Fibroblast of mammary gland (primary cell): ENCODE measurements around the gene FRMPD3.

Experiments used
- DNase-seq: peaks from one replicate; pipeline ENCODE4 v3.0.0-alpha.2; 2010; ENCODE audit warnings: low read depth
- H3K4me3 ChIP-seq: 2 replicates; pipeline ENCODE4 v1.5.1; 2011; ENCODE audit warnings: low read depth, mild to moderate bottlenecking, low read length, moderate library complexity; ENCODE audit not compliant: control insufficient read depth
- TF ChIP-seq, protein P1 (sequence below): conservative IDR thresholded peaks from 2 replicates; pipeline ENCODE4 v1.5.1; 2011; ENCODE audit warnings: low read depth, low read length, inconsistent platforms; ENCODE audit not compliant: control insufficient read depth, insufficient read depth

Gene FRMPD3

DNA sequence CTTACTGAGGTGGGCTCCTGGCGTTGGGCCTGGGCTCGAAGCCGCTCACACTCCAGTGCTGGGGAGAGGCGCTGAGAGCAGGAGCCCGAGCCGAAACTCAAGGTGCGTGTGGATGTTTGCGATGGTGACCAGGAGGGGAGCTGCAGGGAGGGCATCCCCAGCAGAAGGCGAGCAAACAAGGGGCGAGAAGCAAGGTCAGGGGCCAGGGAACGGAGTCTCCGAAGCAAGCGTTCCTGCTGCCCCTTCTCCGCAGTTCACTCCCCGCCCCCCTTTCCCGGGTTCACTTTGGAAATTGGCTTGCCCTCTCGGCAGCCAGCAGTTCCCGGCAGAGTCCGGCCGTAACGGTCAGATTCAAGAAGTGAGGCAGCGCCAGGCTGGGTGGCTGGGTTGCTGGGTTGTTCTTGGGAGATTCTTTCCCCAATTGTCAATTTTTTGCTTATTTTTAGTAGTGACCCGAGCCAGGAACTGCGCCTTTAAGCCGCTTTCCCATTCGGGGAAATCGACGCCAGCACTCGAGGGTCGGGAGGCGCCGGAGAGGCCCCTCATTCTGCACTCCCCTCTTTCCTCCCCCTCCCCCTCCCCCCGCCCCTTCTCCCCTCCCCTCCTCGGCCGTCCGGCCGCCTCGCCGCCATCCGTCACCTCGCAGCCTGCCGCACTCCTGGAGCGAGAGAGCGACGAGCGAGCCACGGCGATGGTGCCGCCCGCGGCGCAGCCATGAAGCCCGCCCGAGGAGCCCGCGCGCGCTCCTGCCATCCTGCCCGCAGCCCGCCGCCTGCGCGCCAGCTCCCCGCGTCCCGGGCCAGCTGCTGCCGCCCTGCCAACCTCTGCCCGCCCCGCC is at the start of gene FRMPD3:
FRMPD3 (plus strand) TSS at position 655 of the 838 bp plus-strand sequence. CDS start 76,937 bp downstream, outside the sequence.
- DNase-seq, result no peak
- H3K4me3 ChIP-seq, result peak within 1 kb of the TSS; percentile 26
- TF ChIP-seq, protein P1, sequence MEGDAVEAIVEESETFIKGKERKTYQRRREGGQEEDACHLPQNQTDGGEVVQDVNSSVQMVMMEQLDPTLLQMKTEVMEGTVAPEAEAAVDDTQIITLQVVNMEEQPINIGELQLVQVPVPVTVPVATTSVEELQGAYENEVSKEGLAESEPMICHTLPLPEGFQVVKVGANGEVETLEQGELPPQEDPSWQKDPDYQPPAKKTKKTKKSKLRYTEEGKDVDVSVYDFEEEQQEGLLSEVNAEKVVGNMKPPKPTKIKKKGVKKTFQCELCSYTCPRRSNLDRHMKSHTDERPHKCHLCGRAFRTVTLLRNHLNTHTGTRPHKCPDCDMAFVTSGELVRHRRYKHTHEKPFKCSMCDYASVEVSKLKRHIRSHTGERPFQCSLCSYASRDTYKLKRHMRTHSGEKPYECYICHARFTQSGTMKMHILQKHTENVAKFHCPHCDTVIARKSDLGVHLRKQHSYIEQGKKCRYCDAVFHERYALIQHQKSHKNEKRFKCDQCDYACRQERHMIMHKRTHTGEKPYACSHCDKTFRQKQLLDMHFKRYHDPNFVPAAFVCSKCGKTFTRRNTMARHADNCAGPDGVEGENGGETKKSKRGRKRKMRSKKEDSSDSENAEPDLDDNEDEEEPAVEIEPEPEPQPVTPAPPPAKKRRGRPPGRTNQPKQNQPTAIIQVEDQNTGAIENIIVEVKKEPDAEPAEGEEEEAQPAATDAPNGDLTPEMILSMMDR, result no peak

DNA sequence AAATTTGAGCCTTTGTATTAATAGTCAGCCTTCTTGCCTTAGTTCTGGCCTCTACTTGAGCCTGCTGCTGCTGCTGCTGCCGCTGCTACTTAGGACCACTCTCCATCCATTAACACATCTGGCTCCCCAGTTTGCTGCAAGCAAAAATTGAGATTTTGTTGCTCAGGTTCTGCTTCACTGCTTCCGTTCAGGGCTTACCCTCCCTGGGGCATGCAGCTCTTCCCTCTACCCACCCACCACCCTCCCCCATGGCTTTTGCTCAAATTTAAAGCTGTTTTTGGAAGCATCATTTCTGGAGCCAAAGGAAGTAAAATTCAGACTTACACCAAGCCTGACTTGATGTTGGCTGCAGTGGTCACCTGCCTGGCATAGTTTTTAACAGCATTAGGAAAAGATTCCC is 28.9 kb upstream of the FRMPD3 start:
- TF ChIP-seq, protein P1, result no peak

DNA sequence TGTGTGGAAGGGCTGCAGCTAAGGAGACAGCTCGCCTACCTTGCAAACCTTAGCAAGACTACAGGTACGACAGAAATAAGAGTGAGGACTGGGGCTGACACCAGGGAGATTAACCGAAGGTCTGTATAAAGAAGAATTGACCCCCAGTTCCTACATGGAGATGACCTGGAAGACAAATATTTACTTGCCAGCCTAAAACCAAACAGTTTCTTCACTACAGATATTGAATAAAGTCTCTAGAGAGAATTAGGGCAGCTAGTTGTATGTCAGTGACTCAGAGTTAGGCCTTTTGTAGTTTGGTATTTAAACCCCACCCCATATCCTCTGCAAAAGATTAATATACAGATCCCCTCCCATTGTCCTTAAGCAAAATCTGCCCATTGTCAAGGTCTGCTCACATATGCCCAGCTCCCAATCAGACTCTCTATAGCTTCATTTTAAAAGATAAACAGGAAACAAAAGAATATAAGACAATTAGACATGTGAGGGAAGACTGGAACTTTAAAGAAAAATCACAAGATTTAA is 28.1 kb upstream of the FRMPD3 start:
- H3K4me3 ChIP-seq, result no peak overlapping the region
- no peak for DNase-seq
- TF ChIP-seq, protein P1, result no peak

More for the DNA sequence above, 28.9 kb upstream of the FRMPD3 start:
- H3K4me3 ChIP-seq, result no peak overlapping the region
- no peak for DNase-seq

DNA sequence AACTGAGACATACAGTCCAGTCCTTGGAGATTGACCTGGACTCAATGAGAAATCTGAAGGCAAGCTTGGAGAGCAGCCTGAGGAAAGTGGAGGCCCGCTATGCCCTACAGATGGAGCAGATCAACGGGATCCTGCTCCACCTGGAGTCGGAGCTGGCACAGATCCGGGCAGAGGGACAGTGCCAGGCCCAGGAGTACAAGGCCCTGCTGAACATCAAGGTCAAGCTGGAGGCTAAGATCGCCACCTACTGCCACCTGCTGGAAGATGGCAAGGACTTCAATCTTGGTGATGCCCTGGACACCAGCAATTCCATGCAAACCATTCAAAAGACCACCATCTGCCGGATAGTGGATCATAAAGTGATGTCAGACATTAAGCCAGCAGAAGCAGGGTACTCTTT is 20.4 kb upstream of the FRMPD3 start:
- no peak overlapping the region for H3K4me3 ChIP-seq
- peak; percentile 48 for DNase-seq
- TF ChIP-seq, protein P1, result peak; percentile 38

DNA sequence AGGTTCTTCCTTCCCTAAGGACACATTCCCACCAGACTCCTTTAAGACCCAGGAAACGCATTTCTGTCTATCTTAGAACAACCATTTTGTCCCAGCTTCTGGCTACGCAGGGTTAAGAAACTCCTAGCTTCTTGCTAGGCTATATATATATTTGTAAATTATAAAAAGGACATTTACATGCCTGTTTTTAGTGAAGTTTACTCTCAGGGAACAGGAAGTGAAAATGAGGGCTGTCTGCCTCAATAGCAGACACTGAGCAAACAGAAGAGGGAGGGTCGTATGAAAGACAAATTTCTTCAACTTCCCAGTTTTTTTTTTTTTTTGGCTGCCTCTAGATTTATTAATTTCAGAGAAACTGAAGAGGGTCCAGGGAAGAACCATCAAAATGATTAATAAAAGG is 9.3 kb upstream of the FRMPD3 start:
- TF ChIP-seq, protein P1, result no peak
- no peak for DNase-seq
- no peak overlapping the region for H3K4me3 ChIP-seq

DNA sequence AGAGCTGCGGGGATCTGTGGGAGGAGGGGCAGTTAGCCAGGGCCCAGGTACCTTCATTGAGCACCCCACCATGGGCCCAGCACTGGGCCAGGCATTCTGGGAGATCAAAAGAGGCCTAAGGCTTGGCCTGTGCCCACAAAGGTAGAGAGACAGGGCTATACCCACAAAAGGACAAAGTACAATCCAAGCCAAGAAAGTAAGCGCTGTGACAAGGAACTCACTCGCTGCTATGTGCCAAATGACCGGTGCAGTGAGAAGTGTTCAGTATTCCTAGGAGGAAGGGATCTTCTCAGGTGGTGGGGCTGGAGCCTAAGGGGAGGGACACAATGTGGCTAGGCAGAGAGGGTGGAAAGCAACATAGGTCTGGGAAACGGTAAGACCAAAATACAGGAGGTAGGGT is 8.8 kb upstream of the FRMPD3 start:
- no peak overlapping the region for H3K4me3 ChIP-seq
- no peak for DNase-seq
- TF ChIP-seq, protein P1, result no peak
